ENCODE results near the gene MAPRE3.

- TF ChIP-seq CTCF (IDR thresholded peaks at IDR 0.05) (no peak), POLR2A (IDR thresholded peaks at IDR 0.05) (no peak)
These were observed 49.1 kb upstream of the MAPRE3 start for GRCh38 chr2:26921323-26921722.

Data from Peyer's patch (tissue), 4 donors.